CD4-positive, alpha-beta T cell (primary cell): Measurements from ENCODE around the gene ZNF277. TPM values are rescaled to one million over a fixed set of nuclear protein-coding genes. Genes with fewer than 3 reads are reported as not detected.

Experiments used
- ATAC-seq: fragments of 200-7000 bp; cut with Tn5 transposase; one replicate; pipeline ENCODE4 v1.10.0; 2022; ENCODE audit warnings: mild to moderate bottlenecking; ENCODE audit not compliant: poor library complexity
- CTCF ChIA-PET: fragments of 350-600 bp; sonication (Branson Sonifier 250); formaldehyde crosslinking; loops from one replicate; lab custom pipeline; 2021; ENCODE audit warnings: antibody characterized with exemption, inconsistent platforms; lab: Charles Lee
- POLR2A ChIA-PET: fragments of 350-600 bp; sonication (Branson Sonifier 250); formaldehyde crosslinking; loops from one replicate; lab custom pipeline; 2021; ENCODE audit warnings: antibody characterized with exemption, inconsistent platforms; lab: Charles Lee
- DNase-seq, 14 experiments: peaks; one replicate each; pipeline ENCODE4 v3.0.0-alpha.2; 2013 to 2020; ENCODE audit warnings: mixed read lengths in 2 of 14
- H3K27ac ChIP-seq, 2 donors: one replicate each; pipeline versions ENCODE4 v1.5.1 to v1.7.0; 2013; ENCODE audit warnings: low read length in 2 of 2, low read depth in 1 of 2, mild to moderate bottlenecking in 1 of 2
- H3K27me3 ChIP-seq, 2 experiments: 1 replicate in 1 of 2; 2 replicates in 1 of 2; pipeline versions ENCODE4 v1.6.1 to v1.7.0; 2013; ENCODE audit warnings: low read length in 2 of 2, control low read depth in 1 of 2, mild to moderate bottlenecking in 1 of 2, moderate library complexity in 1 of 2; ENCODE audit not compliant: insufficient read depth in 2 of 2, control insufficient read depth in 1 of 2
- H3K36me3 ChIP-seq: one replicate; pipeline ENCODE4 v1.6.1; 2013; ENCODE audit warnings: low read length, control low read depth; ENCODE audit not compliant: insufficient read depth
- H3K4me1 ChIP-seq: one replicate; pipeline ENCODE4 v1.6.1; 2013; ENCODE audit warnings: low read length, control low read depth; ENCODE audit not compliant: insufficient read depth
- H3K4me3 ChIP-seq: one replicate; pipeline ENCODE4 v1.5.1; 2013; ENCODE audit warnings: mild to moderate bottlenecking, low read length, moderate library complexity
- H3K9me3 ChIP-seq, 2 experiments: 1 replicate in 1 of 2; 2 replicates in 1 of 2; pipeline versions ENCODE4 v1.6.1 to v1.7.0; 2013; ENCODE audit warnings: low read length in 2 of 2, mild to moderate bottlenecking in 2 of 2, control low read depth in 1 of 2, moderate library complexity in 1 of 2; ENCODE audit not compliant: control insufficient read depth in 1 of 2, insufficient read depth in 1 of 2
- H3K27ac Mint-ChIP-seq: one replicate; pipeline ENCODE4 v1.8.0; 2020; ENCODE audit warnings: mixed read lengths
- H3K27me3 Mint-ChIP-seq: one replicate; pipeline ENCODE4 v1.8.0; 2021; ENCODE audit warnings: mixed read lengths
- H3K36me3 Mint-ChIP-seq: one replicate; pipeline ENCODE4 v1.8.0; 2021; ENCODE audit warnings: low read depth, mixed read lengths
- H3K4me1 Mint-ChIP-seq: one replicate; pipeline ENCODE4 v1.8.0; 2021; ENCODE audit warnings: low read depth, mixed read lengths
- H3K4me3 Mint-ChIP-seq: one replicate; pipeline ENCODE4 v1.8.0; 2020; ENCODE audit warnings: mild to moderate bottlenecking, mixed read lengths
- H3K9me3 Mint-ChIP-seq: one replicate; pipeline ENCODE4 v1.8.0; 2020; ENCODE audit warnings: mixed read lengths
- CTCF ChIP-seq: fragments of 200-600 bp; IDR thresholded peaks from one replicate; pipeline ENCODE4 v1.8.0; 2022; ENCODE audit warnings: antibody characterized with exemption, mild to moderate bottlenecking
- intact Hi-C, 2 experiments: fragments of 100-400 bp; cut with DNase I in 1 of 2; cut with micrococcal nuclease in 1 of 2; formaldehyde crosslinking; loops; one replicate each; pipeline versions ENCODE4 v1.15.1 to v1.9.0; 2023 to 2025; cut with DNase I, micrococcal nuclease
- total RNA-seq, 174 experiments: library from RNA in 2 of 174; stranded (reverse) in 2 of 174; gene quantifications; one replicate each; pipeline ENCODE4 v1.2.3 and lab custom pipeline; 2021 to 2026

ZNF277 gene
- total RNA-seq, 2 experiments from 2014 or later = 21.6 to 22.5 TPM

- POLR2A ChIA-PET = no interaction called here
- H3K27me3 Mint-ChIP-seq = peaks cover 5% of the 10 kb centered on the region
- no peaks in the 10 kb centered on the region for H3K4me1 Mint-ChIP-seq
- Histone ChIP-seq H3K9me3 (no peaks in the 10 kb centered on the region), H3K27ac (no peak overlapping the region), H3K36me3 (no peaks in the 10 kb centered on the region), H3K4me1 (no peaks in the 10 kb centered on the region), H3K4me3 (no peak overlapping the region), H3K27me3 (peaks cover 0 to 5% of the 10 kb centered on the region in 2 experiments)
- CTCF ChIA-PET = interaction anchor here (1.2 kb wide), 1 partner anchor 13 kb away, joined by 3 read pairs; no protein-coding TSS in a partner anchor
- no peaks in the 10 kb centered on the region for H3K36me3 Mint-ChIP-seq
- no peak overlapping the region for H3K4me3 Mint-ChIP-seq
- ATAC-seq = no peak
- no peak for DNase-seq
- intact Hi-C loops = no loop called here
- no peak overlapping the region for H3K27ac Mint-ChIP-seq
- H3K9me3 Mint-ChIP-seq = no peaks in the 10 kb centered on the region
- no peak for TF ChIP-seq CTCF
Observed at GRCh38 chr7:112167147-112167546, 39.3 kb upstream of the ZNF277 start.

- Mint-ChIP-seq H3K27me3 (peaks cover 9% of the 10 kb centered on the region), H3K4me3 (no peak overlapping the region), H3K4me1 (no peaks in the 10 kb centered on the region), H3K27ac (no peak overlapping the region), H3K36me3 (no peaks in the 10 kb centered on the region), H3K9me3 (no peaks in the 10 kb centered on the region)
- DNase-seq (no peak), ATAC-seq (no peak)
- POLR2A ChIA-PET = no interaction called here
- H3K36me3 ChIP-seq = no peaks in the 10 kb centered on the region
- TF ChIP-seq CTCF = no peak
- H3K9me3 ChIP-seq = no peaks in the 10 kb centered on the region
- H3K27ac ChIP-seq = no peak overlapping the region
- CTCF ChIA-PET = no interaction called here
- intact Hi-C loops = no loop called here
- peaks cover 0 to 8% of the 10 kb centered on the region in 2 experiments for H3K27me3 ChIP-seq
- H3K4me1 ChIP-seq = no peaks in the 10 kb centered on the region
- no peak overlapping the region for H3K4me3 ChIP-seq
Observed at GRCh38 chr7:112168915-112169314, 37.6 kb upstream of the ZNF277 start.

GRCh38 chr7:112171673-112172072 lies 34.8 kb upstream of the ZNF277 start:
- ChIA-PET CTCF (no interaction called here), POLR2A (no interaction called here)
- Mint-ChIP-seq H3K36me3 (no peaks in the 10 kb centered on the region), H3K9me3 (no peaks in the 10 kb centered on the region), H3K4me1 (no peaks in the 10 kb centered on the region), H3K4me3 (no peak overlapping the region), H3K27me3 (peaks cover 20% of the 10 kb centered on the region), H3K27ac (no peak overlapping the region)
- no peaks in the 10 kb centered on the region for H3K4me1 ChIP-seq
- ATAC-seq = no peak
- intact Hi-C loops = no loop called here
- no peaks in the 10 kb centered on the region for H3K9me3 ChIP-seq
- peaks cover 0 to 8% of the 10 kb centered on the region in 2 experiments for H3K27me3 ChIP-seq
- no peak for TF ChIP-seq CTCF
- H3K4me3 ChIP-seq = no peak overlapping the region
- no peak for DNase-seq
- H3K27ac ChIP-seq = no peak overlapping the region
- no peaks in the 10 kb centered on the region for H3K36me3 ChIP-seq
